Measurements from ENCODE around the gene TNFRSF12A. TPM values are rescaled to one million over a fixed set of nuclear protein-coding genes. Genes with fewer than 3 reads are reported as not detected.

TNFRSF12A gene
- total RNA-seq, 6 experiments from 2014 or later = 392 to 451 (median 429) TPM

- no peak overlapping the region for H3K27ac Mint-ChIP-seq
- no peak overlapping the region for H3K4me3 Mint-ChIP-seq
- TF ChIP-seq CTCF (IDR thresholded peaks at IDR 0.05) = no peak
- no peak for DNase-seq
- peaks cover 24% of the 10 kb centered on the region for H3K4me1 Mint-ChIP-seq (ENCODE audit: low read depth)
- peaks cover 12% of the 10 kb centered on the region for H3K27me3 Mint-ChIP-seq (ENCODE audit: insufficient read depth)
- H3K36me3 Mint-ChIP-seq (ENCODE audit: low read depth) = no peaks in the 10 kb centered on the region
- H3K9me3 Mint-ChIP-seq = no peaks in the 10 kb centered on the region
Observed at GRCh38 chr16:2982402-2982801, 37.8 kb upstream of the TNFRSF12A start.

- peak; percentile 95 for TF ChIP-seq CTCF (IDR thresholded peaks at IDR 0.05)
- peak overlapping the region; percentile 75 for H3K4me3 Mint-ChIP-seq
- no peaks in the 10 kb centered on the region for H3K36me3 Mint-ChIP-seq (ENCODE audit: low read depth)
- peak; percentile 79 for DNase-seq
- H3K9me3 Mint-ChIP-seq = no peaks in the 10 kb centered on the region
- H3K4me1 Mint-ChIP-seq (ENCODE audit: low read depth) = peaks cover 24% of the 10 kb centered on the region
- peak overlapping the region; percentile 46 for H3K27ac Mint-ChIP-seq
- peaks cover 13% of the 10 kb centered on the region for H3K27me3 Mint-ChIP-seq (ENCODE audit: insufficient read depth)
Observed at GRCh38 chr16:2983706-2984136, 36.4 kb upstream of the TNFRSF12A start.

GRCh38 chr16:2985462-2985861 is 34.7 kb upstream of the TNFRSF12A start:
- peaks cover 19% of the 10 kb centered on the region for H3K27me3 Mint-ChIP-seq (ENCODE audit: insufficient read depth)
- DNase-seq = no peak
- no peak for TF ChIP-seq CTCF (IDR thresholded peaks at IDR 0.05)
- H3K36me3 Mint-ChIP-seq (ENCODE audit: low read depth) = no peaks in the 10 kb centered on the region
- no peak overlapping the region for H3K27ac Mint-ChIP-seq
- no peak overlapping the region for H3K4me3 Mint-ChIP-seq
- no peaks in the 10 kb centered on the region for H3K9me3 Mint-ChIP-seq
- peaks cover 24% of the 10 kb centered on the region for H3K4me1 Mint-ChIP-seq (ENCODE audit: low read depth)

DNA sequence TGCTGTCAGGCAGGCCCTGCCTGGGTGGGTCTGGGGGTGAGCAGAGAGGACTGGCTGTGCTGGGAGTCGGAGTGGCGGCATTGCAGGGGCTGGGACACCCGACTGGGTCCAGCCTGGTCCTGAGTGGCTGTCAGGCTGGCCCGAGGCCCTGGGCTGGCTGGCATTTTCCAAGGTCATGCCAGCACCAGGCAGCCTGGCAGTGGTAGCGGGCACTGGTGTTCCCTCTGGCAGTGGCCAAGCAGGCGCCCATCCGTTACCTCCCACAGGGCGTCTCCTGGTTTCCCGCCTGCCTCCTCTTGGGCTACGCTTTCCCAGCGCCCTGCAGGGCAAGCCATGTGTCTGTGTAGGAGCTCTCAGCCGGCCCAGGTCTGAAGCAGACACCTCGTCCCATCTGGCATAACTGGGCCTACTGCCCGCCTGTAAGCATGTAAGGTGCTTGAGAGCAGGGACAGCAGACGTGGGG is 34.2 kb upstream of the TNFRSF12A start:
- Mint-ChIP-seq H3K27me3 (ENCODE audit: insufficient read depth) (peaks cover 19% of the 10 kb centered on the region), H3K4me3 (no peak overlapping the region), H3K9me3 (no peaks in the 10 kb centered on the region), H3K36me3 (ENCODE audit: low read depth) (no peaks in the 10 kb centered on the region), H3K27ac (no peak overlapping the region), H3K4me1 (ENCODE audit: low read depth) (peaks cover 21% of the 10 kb centered on the region)
- TF ChIP-seq CTCF (IDR thresholded peaks at IDR 0.05) = no peak
- DNase-seq = no peak

DNA sequence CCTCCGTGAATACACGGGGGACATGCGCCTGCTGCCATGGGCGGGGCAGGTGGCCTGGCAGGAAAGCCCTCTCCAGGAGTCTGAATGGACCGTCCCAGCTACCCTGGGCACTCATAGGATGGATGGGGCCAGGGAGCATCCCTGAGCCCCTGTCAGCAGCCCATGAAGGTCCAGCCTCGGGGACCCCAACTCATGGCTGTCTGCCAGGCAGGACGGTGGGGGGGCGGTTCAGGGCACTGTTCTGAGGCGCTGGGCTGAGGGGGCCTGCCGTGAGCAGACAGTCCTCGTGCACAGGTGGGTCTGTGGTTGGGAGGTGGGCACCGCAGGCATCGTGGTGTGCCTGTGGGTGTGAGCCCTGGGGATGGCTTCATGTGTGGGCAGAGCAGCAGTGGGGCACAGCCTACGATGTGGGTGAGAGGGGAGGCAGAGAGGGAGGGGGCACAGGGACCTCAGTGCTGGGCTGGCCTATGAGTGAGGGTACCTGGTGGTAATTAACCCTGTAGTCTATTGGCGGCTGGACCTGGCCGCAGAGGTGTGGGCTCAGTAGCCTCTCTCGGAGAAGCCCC is 33.5 kb upstream of the TNFRSF12A start:
- Mint-ChIP-seq H3K9me3 (no peaks in the 10 kb centered on the region), H3K4me1 (ENCODE audit: low read depth) (peaks cover 14% of the 10 kb centered on the region), H3K36me3 (ENCODE audit: low read depth) (no peaks in the 10 kb centered on the region), H3K27me3 (ENCODE audit: insufficient read depth) (peaks cover 19% of the 10 kb centered on the region), H3K4me3 (no peak overlapping the region), H3K27ac (no peak overlapping the region)
- no peak for TF ChIP-seq CTCF (IDR thresholded peaks at IDR 0.05)
- DNase-seq = no peak

Data from HFFc6 (cell line).